HG03064 (cell line): ENCODE measurements around the gene PER1.

Source experiments
- ATAC-seq: cut with Tn5 transposase; IDR thresholded peaks from one replicate; pipeline ENCODE4 v1.9.1; 2021; ENCODE audit warnings: low read depth; ENCODE audit not compliant: unreplicated experiment

Gene PER1

DNA sequence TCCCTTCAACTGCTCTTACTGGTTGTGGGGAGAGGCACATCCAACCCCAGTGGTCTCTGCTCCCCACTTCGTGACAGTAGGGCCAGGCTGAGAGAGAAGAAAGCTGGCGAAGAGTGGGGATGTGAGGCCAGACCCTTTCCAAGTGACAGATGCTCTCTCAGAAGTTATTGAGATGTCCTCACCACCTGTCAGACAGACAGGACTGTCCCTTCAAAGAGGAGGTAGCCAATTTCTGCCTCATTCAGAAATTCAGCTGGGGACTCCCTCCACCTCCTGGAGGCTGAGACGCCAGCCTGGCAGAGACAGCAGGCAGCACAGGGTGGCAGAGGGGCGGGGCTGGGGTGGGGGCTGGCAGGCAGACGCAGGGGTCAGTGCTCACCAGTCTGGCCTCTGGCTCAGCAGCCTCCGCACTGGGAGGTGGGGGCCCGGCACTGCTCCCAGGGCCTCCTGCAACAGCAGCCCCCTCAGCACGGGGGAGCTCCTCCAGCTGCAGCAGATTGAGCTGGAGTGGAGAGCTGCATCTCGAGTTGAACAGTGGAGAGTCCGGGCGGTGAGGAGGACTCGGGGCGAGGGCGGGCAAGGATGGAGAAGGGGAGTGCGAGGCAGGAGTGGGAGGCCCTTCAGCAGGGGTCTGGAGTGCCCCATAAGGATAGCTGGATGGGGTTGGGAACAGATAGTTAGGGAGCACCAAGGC lies 9.2 kb downstream of the PER1 start:
- ATAC-seq: no peak

GRCh38 chr17:8142158-8142886 lies 9.9 kb downstream of the PER1 start:
- ATAC-seq: no peak

DNA sequence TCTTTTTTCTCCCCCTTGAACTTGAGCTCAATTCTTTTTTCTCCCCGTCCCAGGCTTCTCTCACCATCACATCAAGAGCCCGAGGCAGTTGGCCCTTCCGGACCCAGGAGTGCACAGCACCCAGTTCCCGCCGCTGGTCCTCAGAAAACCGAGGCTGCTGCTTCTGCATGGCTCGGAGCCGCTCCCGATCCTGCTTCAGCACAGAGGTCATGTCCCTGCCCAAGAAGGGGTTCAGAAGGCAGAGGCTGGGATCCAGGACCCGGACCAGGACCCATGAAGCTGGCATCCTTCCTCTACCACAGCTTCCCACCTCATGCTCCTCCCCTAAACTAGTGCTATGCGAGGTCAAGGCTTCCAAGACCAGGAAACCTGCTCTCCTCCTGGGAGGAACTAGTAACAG lies 10.5 kb downstream of the PER1 start:
- ATAC-seq: no peak

GRCh38 chr17:8141045-8141444 lies 11.2 kb downstream of the PER1 start:
- ATAC-seq: no peak

GRCh38 chr17:8140065-8141029 lies 11.9 kb downstream of the PER1 start:
- no peak for ATAC-seq

DNA sequence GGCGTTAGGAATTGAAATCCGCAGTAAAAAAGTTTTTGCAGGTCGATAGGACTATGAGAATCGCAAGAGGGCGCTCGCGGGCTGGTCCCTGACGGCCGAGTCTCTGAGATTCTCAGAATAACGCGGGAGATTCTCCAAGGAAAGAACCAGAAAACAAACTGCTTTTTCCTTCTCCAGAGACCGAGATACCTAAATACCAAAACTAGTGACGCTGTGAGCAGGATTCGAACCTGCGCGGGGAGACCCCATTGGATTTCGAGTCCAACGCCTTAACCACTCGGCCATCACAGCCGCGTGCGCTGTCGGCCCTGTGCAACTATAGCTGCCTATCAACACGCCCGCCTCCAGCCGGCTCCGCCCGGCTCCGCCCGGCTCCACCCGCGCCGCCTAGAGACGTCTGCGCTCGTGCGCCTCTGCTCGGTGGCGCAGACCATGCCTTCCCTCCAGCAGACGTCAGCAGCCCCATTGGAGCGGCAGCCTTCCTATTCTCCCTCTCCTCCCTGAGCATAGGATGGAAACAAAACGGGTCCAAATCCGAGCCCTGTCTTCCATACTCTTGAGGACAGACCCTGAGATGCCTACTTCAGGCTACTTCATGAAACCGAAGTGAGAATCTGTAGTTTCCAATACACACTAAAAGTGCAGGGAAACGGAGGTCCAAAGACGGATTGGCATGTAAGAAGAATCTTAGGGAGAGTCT lies 13.4 kb downstream of the PER1 start:
- ATAC-seq: peak; percentile 67

DNA sequence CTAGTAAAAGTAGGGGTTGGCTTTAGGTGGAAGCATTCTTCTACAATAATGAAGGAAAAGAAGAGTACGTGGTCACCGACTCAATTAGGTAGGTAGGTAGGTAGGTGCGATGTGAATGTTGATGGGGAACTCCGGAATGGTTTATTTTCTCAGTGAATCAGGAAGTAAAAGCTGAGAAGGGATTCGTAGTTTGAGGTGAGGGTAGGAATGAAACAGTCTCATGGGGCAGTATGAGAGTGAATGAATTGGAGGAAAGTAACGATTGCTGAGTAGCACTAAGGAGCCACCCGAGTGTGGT lies 13.9 kb downstream of the PER1 start:
- peak; percentile 4 for ATAC-seq

- ATAC-seq: no peak
Measured at GRCh38 chr17:8137645-8138373, 14.4 kb downstream of the PER1 start.

DNA sequence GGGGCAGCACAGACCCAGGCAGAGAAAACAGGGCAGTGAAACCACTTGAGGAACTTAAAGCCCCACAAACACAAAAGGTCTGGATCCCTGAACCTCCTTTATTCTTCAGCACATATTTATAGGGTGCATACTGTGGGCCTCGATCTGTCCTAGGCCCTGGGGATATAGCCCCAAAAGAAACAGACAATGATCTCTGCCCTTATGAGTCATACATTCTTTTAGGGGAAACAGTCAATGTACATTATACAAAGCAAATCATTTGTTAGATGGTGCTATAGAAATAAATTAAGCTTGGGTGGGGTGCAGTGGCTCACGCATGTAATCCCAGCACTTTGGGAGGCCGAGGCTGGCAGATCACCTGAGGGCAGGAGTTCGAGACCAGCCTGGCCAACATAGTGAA lies 18.3 kb downstream of the PER1 start:
- ATAC-seq: no peak

DNA sequence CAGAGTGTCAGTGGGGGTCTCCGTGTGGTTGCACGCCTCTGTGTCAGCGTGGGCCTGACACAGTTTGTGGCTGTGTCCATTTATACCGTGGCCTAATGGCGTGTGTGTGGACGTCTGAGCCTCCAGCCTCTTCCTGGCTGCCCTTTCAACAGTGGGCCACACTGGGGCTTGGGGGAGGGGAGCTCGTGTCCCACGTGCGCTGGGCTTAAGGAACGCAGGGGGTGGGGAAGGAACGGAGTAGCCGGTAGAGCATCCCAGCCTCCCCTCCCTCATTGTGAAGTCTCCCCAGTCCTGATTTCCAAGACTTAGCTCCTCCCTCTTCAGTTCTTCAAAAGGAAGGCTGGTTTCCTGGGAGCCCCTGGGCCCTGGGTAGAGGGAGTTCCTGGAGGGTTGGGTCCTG lies 18.8 kb downstream of the PER1 start:
- no peak for ATAC-seq

- ATAC-seq: no peak
Measured at GRCh38 chr17:8131844-8132441, 20.3 kb downstream of the PER1 start.

GRCh38 chr17:8128125-8128784 lies 23.9 kb downstream of the PER1 start:
- no peak for ATAC-seq

DNA sequence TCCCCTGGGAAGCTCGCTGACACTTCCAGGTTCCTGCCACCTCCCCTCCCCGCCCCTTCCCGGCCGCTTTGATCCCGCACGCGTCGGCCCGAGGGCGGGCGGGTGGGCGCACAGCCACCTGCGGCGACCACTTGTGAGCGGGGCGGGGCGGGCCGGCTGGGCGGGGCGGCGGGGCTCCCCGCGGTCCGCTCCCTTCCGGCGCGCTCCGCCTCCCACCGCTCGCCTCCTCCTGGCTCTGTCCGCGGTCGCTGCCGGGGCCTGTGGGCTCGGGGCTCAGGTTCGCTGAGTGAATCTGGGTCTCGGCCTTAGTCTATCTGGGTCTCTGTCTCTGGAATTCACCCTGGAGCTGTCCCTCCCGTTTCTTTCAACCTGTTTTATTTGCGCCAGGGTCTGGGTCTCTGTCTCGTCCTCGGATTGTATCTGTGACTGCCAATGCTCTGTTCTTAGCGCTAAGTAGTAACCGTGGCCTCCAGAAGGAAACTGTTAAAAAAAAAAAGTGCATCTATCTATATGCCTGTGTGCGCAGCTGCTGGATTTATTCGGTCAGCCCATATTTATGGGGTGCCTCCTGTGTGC lies 25.6 kb downstream of the PER1 start:
- ATAC-seq: no peak

- no peak for ATAC-seq
Measured at GRCh38 chr17:8125947-8126490, 26.2 kb downstream of the PER1 start.

DNA sequence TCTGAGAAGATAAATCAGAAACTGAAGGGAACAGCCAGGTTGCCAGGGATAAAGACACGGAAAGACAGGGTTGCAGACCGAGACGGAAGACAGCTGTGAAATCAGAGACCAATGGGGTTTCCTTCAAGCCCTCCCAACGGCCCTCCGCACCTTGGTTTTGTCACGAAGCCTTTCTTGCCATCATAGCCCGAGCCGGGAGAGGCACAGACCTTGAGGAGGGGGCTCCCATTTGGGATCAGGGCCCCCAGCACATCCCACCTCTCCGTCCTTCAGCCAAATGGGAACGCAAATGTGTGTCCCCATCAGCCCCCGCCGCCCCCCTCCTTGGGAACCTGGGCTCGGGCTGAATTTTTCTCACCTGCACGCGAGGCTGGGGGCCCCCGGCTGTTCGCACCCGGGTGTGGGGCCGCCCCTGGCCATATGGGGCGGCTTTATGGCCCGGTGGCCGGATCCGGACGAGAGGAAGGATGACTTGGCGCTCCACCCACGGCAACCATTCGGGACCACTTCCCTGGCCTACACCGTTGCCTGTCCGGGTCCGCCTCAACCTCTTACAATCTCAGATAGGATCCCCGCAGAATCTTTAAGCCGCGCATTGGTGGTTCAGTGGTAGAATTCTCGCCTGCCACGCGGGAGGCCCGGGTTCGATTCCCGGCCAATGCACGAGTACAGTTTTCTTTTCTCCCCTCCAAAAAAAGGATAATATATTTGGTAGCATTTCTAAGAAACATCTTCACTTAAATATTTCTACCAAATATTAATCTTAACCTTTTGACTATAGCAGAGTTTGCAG lies 26.9 kb downstream of the PER1 start:
- no peak for ATAC-seq

DNA sequence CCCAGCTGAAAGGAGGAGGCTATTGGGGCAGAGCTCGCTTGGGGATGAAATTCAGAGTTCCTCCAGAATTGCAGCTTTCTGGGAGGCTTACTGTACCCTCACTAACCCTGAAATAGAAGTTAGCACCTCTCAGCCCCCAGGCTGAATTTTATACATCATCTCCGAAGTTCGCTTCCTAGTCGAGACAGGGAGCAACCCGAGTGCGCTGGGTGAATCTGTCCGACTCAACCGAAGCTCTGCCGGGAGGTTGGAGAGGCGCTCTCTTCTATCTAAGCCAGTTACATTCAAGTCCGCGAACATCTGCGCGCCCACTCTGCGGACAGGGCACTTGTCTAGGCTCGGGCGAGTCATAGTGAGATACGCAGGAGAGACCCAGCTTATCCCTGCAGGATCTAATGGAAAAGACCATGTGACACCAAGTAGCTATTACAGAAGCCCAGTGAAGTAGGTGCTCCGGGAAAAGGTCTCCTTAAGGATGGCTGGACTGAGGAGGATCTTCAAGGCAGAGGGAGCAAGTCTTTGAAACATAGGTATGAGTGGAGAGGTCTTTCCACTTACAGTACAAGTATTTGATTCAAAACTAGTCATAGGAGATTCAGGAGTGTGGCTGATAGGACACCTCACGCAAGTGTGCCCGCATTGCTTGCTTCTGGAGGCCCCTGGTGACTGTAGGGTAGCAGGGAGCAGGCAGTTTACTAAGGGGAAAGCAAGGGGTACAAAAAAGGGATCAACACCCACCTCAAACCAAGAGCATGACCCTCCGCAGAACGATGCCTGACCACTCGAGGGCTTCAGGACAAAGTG lies 27.7 kb downstream of the PER1 start:
- ATAC-seq: no peak
